PC-3 (cell line): ENCODE results near the gene NUP50.

ENCODE experiments used
- EZH2phosphoT487 ChIP-seq: fragments of 300-600 bp; sonication (generic); IDR thresholded peaks from 2 replicates; pipeline ENCODE4 v1.6.1; 2018; ENCODE audit warnings: mild to moderate bottlenecking, antibody characterized with exemption, low read length, borderline replicate concordance
- TF ChIP-seq, protein P1 (sequence below): fragments of 300-600 bp; sonication (generic); conservative IDR thresholded peaks from 2 replicates; pipeline ENCODE4 v1.5.1; 2017; ENCODE audit warnings: antibody characterized with exemption, low read depth, mild to moderate bottlenecking, low read length

GRCh38 chr22:45230026-45230721, 66.4 kb downstream of the NUP50 start:
- no peak for TF ChIP-seq EZH2phosphoT487
- TF ChIP-seq, protein P1, sequence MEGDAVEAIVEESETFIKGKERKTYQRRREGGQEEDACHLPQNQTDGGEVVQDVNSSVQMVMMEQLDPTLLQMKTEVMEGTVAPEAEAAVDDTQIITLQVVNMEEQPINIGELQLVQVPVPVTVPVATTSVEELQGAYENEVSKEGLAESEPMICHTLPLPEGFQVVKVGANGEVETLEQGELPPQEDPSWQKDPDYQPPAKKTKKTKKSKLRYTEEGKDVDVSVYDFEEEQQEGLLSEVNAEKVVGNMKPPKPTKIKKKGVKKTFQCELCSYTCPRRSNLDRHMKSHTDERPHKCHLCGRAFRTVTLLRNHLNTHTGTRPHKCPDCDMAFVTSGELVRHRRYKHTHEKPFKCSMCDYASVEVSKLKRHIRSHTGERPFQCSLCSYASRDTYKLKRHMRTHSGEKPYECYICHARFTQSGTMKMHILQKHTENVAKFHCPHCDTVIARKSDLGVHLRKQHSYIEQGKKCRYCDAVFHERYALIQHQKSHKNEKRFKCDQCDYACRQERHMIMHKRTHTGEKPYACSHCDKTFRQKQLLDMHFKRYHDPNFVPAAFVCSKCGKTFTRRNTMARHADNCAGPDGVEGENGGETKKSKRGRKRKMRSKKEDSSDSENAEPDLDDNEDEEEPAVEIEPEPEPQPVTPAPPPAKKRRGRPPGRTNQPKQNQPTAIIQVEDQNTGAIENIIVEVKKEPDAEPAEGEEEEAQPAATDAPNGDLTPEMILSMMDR: no peak
